HepG2 (cell line): Measurements from ENCODE around the gene MACROH2A1. TPM values are rescaled to one million over a fixed set of nuclear protein-coding genes. Genes with fewer than 3 reads are reported as not detected.

ENCODE experiments used
- CCDC6 ChIP-seq: sonication (generic); formaldehyde crosslinking; IDR thresholded peaks from 2 replicates; pipeline ENCODE4 v1.8.1; 2022; ENCODE audit warnings: mild to moderate bottlenecking, missing genetic modification reagents, moderate library complexity
- DMAP1 ChIP-seq: IDR thresholded peaks from 2 replicates; pipeline ENCODE4 v1.6.1; 2016
- GABPB1 ChIP-seq: IDR thresholded peaks from 2 replicates; pipeline ENCODE4 v1.6.1; 2016; ENCODE audit warnings: mild to moderate bottlenecking, missing genetic modification reagents, moderate library complexity, missing compliant biosample characterization
- HNRNPH1 ChIP-seq: fragments of 200-400 bp; formaldehyde crosslinking; optimal IDR thresholded peaks from 2 replicates; pipeline ENCODE3; 2017; ENCODE audit warnings: mild to moderate bottlenecking, low read depth, low read length
- HNRNPLL ChIP-seq: fragments of 200-400 bp; formaldehyde crosslinking; IDR thresholded peaks from 2 replicates; pipeline ENCODE4 v1.6.1; 2017; ENCODE audit warnings: mild to moderate bottlenecking, low read depth, low read length; ENCODE audit not compliant: poor library complexity, severe bottlenecking
- KMT2A ChIP-seq: sonication (generic); formaldehyde crosslinking; IDR thresholded peaks from 2 replicates; pipeline ENCODE4 v1.4.0; 2020; ENCODE audit warnings: missing genetic modification reagents
- MEIS1 ChIP-seq: sonication (generic); formaldehyde crosslinking; IDR thresholded peaks from 2 replicates; pipeline ENCODE4 v1.9.0; 2021; ENCODE audit warnings: mild to moderate bottlenecking, missing genetic modification reagents, moderate library complexity, borderline replicate concordance
- PPARG ChIP-seq: conservative IDR thresholded peaks from 2 replicates; pipeline ENCODE4 v1.6.1; 2016; ENCODE audit warnings: missing biosample characterization, missing genetic modification reagents
- SAP130 ChIP-seq: IDR thresholded peaks from 2 replicates; pipeline ENCODE4 v1.6.1; 2016; ENCODE audit warnings: low read depth
- SIX1 ChIP-seq: sonication (generic); formaldehyde crosslinking; IDR thresholded peaks from 2 replicates; pipeline ENCODE4 v1.4.0; 2020; ENCODE audit warnings: missing genetic modification reagents, borderline replicate concordance
- ZC3H13 ChIP-seq: sonication (generic); formaldehyde crosslinking; IDR thresholded peaks from 2 replicates; pipeline ENCODE4 v1.8.1; 2023; ENCODE audit warnings: mild to moderate bottlenecking, missing genetic modification reagents, moderate library complexity
- ZNF121 ChIP-seq: sonication (generic); formaldehyde crosslinking; IDR thresholded peaks from 2 replicates; pipeline ENCODE4 v1.5.0; 2020; ENCODE audit warnings: mild to moderate bottlenecking, missing genetic modification reagents
- ZNF547 ChIP-seq: sonication (generic); formaldehyde crosslinking; IDR thresholded peaks from 2 replicates; pipeline ENCODE4 v1.5.1; 2020; ENCODE audit warnings: mild to moderate bottlenecking, missing genetic modification reagents
- ZNF766 ChIP-seq: sonication (generic); formaldehyde crosslinking; IDR thresholded peaks from 2 replicates; pipeline ENCODE4 v1.5.0; 2020; ENCODE audit warnings: missing genetic modification reagents, borderline replicate concordance
- ZNF776 ChIP-seq: sonication (generic); formaldehyde crosslinking; IDR thresholded peaks from 2 replicates; pipeline ENCODE4 v1.4.0; 2020; ENCODE audit warnings: mild to moderate bottlenecking, missing genetic modification reagents
- ZSCAN12 ChIP-seq: sonication (generic); formaldehyde crosslinking; IDR thresholded peaks from 2 replicates; pipeline ENCODE4 v1.9.0; 2021; ENCODE audit warnings: mild to moderate bottlenecking, missing genetic modification reagents
- polyA plus RNA-seq, 8 experiments: library from polyadenylated mRNA; depleted of rRNA in 3 of 8; stranded (reverse) in 7 of 8; unstranded in 1 of 8; fragments of >200 nt; fragmentation: Illumina TruSeq in 4 of 8; extraction: Trizol in 4 of 8; gene quantifications; 2 replicates each; pipeline versions ENCODE4 v1.2.1 to v1.2.3, GENCODE V29; 2011 to 2016; ENCODE audit warnings: low read depth in 4 of 8, missing spikeins in 1 of 8, mixed read lengths in 1 of 8; ENCODE audit not compliant: insufficient read depth in 1 of 8
- total RNA-seq, 5 experiments: library from RNA; depleted of rRNA; stranded (reverse); fragments of >200 nt; fragmentation: Illumina TruSeq; extraction: Trizol; gene quantifications; 2 replicates each; pipeline ENCODE4 v1.2.3, GENCODE V29; 2016; ENCODE audit warnings: low read depth in 1 of 5
- TF ChIP-seq, protein P1 (sequence below): sonication (generic); formaldehyde crosslinking; IDR thresholded peaks from 2 replicates; pipeline ENCODE4 v1.5.0; 2020; ENCODE audit warnings: missing genetic modification reagents
- TF ChIP-seq, protein P2 (sequence below): sonication (generic); formaldehyde crosslinking; IDR thresholded peaks from 2 replicates; pipeline ENCODE4 v1.4.0; 2020; ENCODE audit warnings: missing genetic modification reagents
- TF ChIP-seq, protein P3 (sequence below): sonication (generic); formaldehyde crosslinking; IDR thresholded peaks from 2 replicates; pipeline ENCODE4 v1.4.0; 2020; ENCODE audit warnings: mild to moderate bottlenecking, missing genetic modification reagents, borderline replicate concordance
- TF ChIP-seq, protein P4 (sequence below): IDR thresholded peaks from 2 replicates; pipeline ENCODE4 v1.6.1; 2016; ENCODE audit warnings: missing compliant biosample characterization, missing genetic modification reagents, borderline replicate concordance

MACROH2A1 gene
- total and polyA plus RNA-seq, 2 of the 13 experiments (the other 11 are each of a cell fraction or from before 2014, with no cell fraction given): 69.1 to 158 TPM

DNA sequence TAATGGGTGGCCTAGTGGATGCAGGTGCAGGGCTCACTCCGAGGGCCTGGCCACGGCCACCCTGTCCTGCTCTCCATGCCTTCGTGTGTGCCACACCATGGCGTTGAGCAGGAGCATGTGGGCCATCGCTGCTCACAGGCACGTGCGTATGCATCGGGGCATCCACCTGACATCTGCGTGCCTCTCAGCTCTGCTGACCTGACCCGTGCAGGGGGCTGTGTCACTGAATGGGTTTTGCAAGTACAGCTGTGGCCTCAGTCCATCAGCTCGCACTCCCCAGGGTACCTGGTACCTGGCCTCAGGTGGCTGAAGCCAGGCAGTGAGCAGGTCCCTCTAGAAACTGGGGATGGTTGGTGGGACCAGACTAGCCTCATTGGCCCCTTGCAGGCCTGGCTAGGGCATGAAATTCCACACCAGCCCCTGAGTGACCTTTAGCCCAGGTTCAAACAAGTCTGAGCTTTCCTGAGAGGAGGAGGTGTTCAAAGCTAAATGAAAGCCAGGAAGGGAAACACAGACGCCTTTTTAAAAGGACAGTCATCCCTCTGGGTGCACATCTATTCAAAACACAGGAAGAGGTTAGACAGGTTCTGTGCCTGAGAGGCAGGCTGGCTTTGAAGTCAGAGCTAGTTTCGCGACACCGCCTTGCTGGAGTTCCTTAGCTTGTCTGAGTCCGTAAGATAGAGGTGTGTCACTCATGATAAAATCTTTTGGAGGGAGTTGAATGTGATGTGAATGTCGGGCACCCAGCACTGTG, 74.0 kb downstream of the MACROH2A1 start (continued):
- TF ChIP-seq, protein P1, sequence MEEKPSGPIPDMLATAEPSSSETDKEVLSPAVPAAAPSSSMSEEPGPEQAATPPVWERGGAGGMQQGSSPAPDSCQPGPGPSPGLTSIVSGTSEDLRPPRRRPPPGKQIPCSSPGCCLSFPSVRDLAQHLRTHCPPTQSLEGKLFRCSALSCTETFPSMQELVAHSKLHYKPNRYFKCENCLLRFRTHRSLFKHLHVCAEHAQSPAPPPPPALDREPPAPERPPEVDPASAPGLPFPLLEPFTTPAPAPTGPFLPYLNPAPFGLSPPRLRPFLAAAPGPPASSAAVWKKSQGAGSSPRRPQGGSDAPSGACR (CRISPR knock-in tag): no peak
- TF ChIP-seq DMAP1 (CRISPR knock-in tag): no peak
- TF ChIP-seq GABPB1 (CRISPR knock-in tag): no peak
- peak; percentile 37; the same call in 1 of the 2 replicates for TF ChIP-seq SIX1 (CRISPR knock-in tag)
- TF ChIP-seq SAP130 (CRISPR knock-in tag): peak; percentile 41; the same call in 1 of the 2 replicates
- no peak for TF ChIP-seq ZNF121 (CRISPR knock-in tag)
- TF ChIP-seq ZNF547: no peak
- peak; percentile 39; the same call in 1 of the 2 replicates for TF ChIP-seq ZNF776
- no peak for TF ChIP-seq ZC3H13 (CRISPR knock-in tag)
- TF ChIP-seq ZNF766 (CRISPR knock-in tag): no peak
- TF ChIP-seq KMT2A: no peak
- TF ChIP-seq MEIS1 (CRISPR knock-in tag): no peak
- TF ChIP-seq, protein P2, sequence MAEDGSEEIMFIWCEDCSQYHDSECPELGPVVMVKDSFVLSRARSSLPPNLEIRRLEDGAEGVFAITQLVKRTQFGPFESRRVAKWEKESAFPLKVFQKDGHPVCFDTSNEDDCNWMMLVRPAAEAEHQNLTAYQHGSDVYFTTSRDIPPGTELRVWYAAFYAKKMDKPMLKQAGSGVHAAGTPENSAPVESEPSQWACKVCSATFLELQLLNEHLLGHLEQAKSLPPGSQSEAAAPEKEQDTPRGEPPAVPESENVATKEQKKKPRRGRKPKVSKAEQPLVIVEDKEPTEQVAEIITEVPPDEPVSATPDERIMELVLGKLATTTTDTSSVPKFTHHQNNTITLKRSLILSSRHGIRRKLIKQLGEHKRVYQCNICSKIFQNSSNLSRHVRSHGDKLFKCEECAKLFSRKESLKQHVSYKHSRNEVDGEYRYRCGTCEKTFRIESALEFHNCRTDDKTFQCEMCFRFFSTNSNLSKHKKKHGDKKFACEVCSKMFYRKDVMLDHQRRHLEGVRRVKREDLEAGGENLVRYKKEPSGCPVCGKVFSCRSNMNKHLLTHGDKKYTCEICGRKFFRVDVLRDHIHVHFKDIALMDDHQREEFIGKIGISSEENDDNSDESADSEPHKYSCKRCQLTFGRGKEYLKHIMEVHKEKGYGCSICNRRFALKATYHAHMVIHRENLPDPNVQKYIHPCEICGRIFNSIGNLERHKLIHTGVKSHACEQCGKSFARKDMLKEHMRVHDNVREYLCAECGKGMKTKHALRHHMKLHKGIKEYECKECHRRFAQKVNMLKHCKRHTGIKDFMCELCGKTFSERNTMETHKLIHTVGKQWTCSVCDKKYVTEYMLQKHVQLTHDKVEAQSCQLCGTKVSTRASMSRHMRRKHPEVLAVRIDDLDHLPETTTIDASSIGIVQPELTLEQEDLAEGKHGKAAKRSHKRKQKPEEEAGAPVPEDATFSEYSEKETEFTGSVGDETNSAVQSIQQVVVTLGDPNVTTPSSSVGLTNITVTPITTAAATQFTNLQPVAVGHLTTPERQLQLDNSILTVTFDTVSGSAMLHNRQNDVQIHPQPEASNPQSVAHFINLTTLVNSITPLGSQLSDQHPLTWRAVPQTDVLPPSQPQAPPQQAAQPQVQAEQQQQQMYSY (CRISPR knock-in tag): no peak
- TF ChIP-seq ZSCAN12 (CRISPR knock-in tag): no peak
- TF ChIP-seq, protein P3, sequence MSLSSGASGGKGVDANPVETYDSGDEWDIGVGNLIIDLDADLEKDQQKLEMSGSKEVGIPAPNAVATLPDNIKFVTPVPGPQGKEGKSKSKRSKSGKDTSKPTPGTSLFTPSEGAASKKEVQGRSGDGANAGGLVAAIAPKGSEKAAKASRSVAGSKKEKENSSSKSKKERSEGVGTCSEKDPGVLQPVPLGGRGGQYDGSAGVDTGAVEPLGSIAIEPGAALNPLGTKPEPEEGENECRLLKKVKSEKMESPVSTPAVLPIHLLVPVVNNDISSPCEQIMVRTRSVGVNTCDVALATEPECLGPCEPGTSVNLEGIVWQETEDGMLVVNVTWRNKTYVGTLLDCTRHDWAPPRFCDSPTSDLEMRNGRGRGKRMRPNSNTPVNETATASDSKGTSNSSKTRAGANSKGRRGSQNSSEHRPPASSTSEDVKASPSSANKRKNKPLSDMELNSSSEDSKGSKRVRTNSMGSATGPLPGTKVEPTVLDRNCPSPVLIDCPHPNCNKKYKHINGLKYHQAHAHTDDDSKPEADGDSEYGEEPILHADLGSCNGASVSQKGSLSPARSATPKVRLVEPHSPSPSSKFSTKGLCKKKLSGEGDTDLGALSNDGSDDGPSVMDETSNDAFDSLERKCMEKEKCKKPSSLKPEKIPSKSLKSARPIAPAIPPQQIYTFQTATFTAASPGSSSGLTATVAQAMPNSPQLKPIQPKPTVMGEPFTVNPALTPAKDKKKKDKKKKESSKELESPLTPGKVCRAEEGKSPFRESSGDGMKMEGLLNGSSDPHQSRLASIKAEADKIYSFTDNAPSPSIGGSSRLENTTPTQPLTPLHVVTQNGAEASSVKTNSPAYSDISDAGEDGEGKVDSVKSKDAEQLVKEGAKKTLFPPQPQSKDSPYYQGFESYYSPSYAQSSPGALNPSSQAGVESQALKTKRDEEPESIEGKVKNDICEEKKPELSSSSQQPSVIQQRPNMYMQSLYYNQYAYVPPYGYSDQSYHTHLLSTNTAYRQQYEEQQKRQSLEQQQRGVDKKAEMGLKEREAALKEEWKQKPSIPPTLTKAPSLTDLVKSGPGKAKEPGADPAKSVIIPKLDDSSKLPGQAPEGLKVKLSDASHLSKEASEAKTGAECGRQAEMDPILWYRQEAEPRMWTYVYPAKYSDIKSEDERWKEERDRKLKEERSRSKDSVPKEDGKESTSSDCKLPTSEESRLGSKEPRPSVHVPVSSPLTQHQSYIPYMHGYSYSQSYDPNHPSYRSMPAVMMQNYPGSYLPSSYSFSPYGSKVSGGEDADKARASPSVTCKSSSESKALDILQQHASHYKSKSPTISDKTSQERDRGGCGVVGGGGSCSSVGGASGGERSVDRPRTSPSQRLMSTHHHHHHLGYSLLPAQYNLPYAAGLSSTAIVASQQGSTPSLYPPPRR (CRISPR knock-in tag): no peak
- TF ChIP-seq, protein P4, sequence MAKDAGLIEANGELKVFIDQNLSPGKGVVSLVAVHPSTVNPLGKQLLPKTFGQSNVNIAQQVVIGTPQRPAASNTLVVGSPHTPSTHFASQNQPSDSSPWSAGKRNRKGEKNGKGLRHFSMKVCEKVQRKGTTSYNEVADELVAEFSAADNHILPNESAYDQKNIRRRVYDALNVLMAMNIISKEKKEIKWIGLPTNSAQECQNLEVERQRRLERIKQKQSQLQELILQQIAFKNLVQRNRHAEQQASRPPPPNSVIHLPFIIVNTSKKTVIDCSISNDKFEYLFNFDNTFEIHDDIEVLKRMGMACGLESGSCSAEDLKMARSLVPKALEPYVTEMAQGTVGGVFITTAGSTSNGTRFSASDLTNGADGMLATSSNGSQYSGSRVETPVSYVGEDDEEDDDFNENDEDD (CRISPR knock-in tag): peak; percentile 16; the same call in 1 of the 2 replicates
- TF ChIP-seq HNRNPLL: no peak
- peak; percentile 89 for TF ChIP-seq PPARG (CRISPR knock-in tag)
- no peak for TF ChIP-seq CCDC6
- no peak for TF ChIP-seq HNRNPH1
